Fibroblast of lung (primary cell): ENCODE data around the gene EVPL. TPM values are rescaled to one million over a fixed set of nuclear protein-coding genes. Genes with fewer than 3 reads are reported as not detected.

Experiments used
- DNase-seq, 2 donors: peaks; one replicate each; pipeline versions ENCODE4 v3.0.0 to v3.0.0-alpha.2; 2010; ENCODE audit warnings: low read depth in 2 of 2
- H2AFZ ChIP-seq: 2 replicates; pipeline ENCODE4 v1.5.1; 2012; ENCODE audit warnings: low read length, control low read depth, inconsistent platforms
- H3K27ac ChIP-seq: 2 replicates; pipeline ENCODE4 v1.5.1; 2011; ENCODE audit warnings: low read length, control low read depth; ENCODE audit not compliant: insufficient read depth
- H3K27me3 ChIP-seq: 2 replicates; pipeline ENCODE4 v1.5.1; 2011; ENCODE audit warnings: mild to moderate bottlenecking, low read length; ENCODE audit not compliant: control insufficient read depth, insufficient read depth
- H3K36me3 ChIP-seq: 2 replicates; pipeline ENCODE4 v1.5.1; 2011; ENCODE audit warnings: low read length; ENCODE audit not compliant: control insufficient read depth, insufficient read depth
- H3K4me1 ChIP-seq: 2 replicates; pipeline ENCODE4 v1.5.1; 2011; ENCODE audit warnings: low read length; ENCODE audit not compliant: control insufficient read depth, insufficient read depth; ENCODE audit errors: extremely low read depth
- H3K4me2 ChIP-seq: 2 replicates; pipeline ENCODE4 v1.5.1; 2011; ENCODE audit warnings: low read length, control low read depth; ENCODE audit not compliant: insufficient read depth; ENCODE audit errors: extremely low read depth
- H3K4me3 ChIP-seq, 4 experiments: fragments of 200-600 bp in 1 of 4; sonication (generic) in 1 of 4; replicated peaks in 1 of 4; 2 replicates each; pipeline ENCODE4 v1.5.1; 2011 to 2016; ENCODE audit warnings: low read length in 4 of 4, low read depth in 3 of 4, mild to moderate bottlenecking in 3 of 4, control low read depth in 2 of 4, inconsistent platforms in 1 of 4, mixed read lengths in 1 of 4; ENCODE audit not compliant: insufficient read depth in 1 of 4; ENCODE audit errors: control extremely low read depth in 1 of 4
- H3K79me2 ChIP-seq: 2 replicates; pipeline ENCODE4 v1.5.1; 2012; ENCODE audit warnings: mild to moderate bottlenecking, low read length, inconsistent platforms; ENCODE audit not compliant: control insufficient read depth, insufficient read depth
- H3K9ac ChIP-seq: 2 replicates; pipeline ENCODE4 v1.5.1; 2011; ENCODE audit warnings: mild to moderate bottlenecking, low read length, control low read depth; ENCODE audit not compliant: insufficient read depth
- H3K9me3 ChIP-seq: 2 replicates; pipeline ENCODE4 v1.5.1; 2012; ENCODE audit warnings: low read depth, low read length; ENCODE audit not compliant: control insufficient read depth, insufficient read depth
- H4K20me1 ChIP-seq: 2 replicates; pipeline ENCODE4 v1.5.1; 2011; ENCODE audit warnings: low read length; ENCODE audit not compliant: control insufficient read depth, insufficient read depth; ENCODE audit errors: extremely low read depth
- EZH2 ChIP-seq: IDR thresholded peaks from 2 replicates; pipeline ENCODE4 v1.5.1; 2012; ENCODE audit warnings: low read length, control low read depth, mild to moderate bottlenecking; ENCODE audit errors: missing control alignments
- polyA plus RNA-seq, 2 donors: library from polyadenylated mRNA; depleted of rRNA in 1 of 2; stranded (reverse) in 1 of 2; unstranded in 1 of 2; fragments of >200 nt; gene quantifications; 2 replicates each; pipeline ENCODE4 v1.2.1, GENCODE V29; 2011 to 2012; ENCODE audit warnings: missing spikeins in 1 of 2
- total RNA-seq: library from RNA; depleted of rRNA; stranded (reverse); fragments of >200 nt; gene quantifications from 2 replicates; pipeline ENCODE4 v1.2.1, GENCODE V29; 2014
- TF ChIP-seq, protein P1 (sequence below), 2 donors: IDR thresholded peaks in 1 of 2; conservative IDR thresholded peaks in 1 of 2; 1 replicate in 1 of 2; 2 replicates in 1 of 2; pipeline ENCODE4 v1.5.1; 2011 to 2012; ENCODE audit warnings: low read length in 2 of 2, control low read depth in 1 of 2, inconsistent platforms in 1 of 2, low read depth in 1 of 2, mild to moderate bottlenecking in 1 of 2

Gene EVPL
- total and polyA plus RNA-seq, 2 donors (not counting 1 experiment from before 2014, with no cell fraction given), result not detected

DNA sequence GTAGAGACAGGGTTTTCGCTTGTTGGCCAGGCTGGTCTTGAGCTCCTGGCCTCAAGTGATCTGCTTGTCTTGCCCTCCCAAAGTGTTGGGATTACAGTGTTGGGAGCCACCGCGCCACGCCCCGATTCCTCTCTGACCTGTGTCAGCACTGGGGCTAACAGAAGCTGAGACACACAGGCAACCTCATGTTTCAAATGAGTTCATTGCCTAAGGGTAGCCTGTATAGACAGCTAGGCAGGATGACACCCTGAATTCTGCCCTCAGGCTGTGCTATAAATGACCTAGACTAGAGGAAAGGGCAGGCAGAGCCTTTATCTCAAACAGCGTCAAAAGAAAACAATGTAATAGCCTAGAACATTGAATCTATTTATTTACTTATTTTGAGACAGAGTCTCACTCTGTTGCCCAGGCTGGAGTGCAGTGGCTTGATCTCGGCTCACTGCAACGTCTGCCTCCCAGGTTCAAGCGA lies 28.7 kb downstream of the EVPL start:
- no peaks in the 10 kb centered on the region for H3K4me1 ChIP-seq
- H3K4me2 ChIP-seq, result no peak overlapping the region
- H3K27ac ChIP-seq, result no peak overlapping the region
- no peaks in the 10 kb centered on the region for H3K79me2 ChIP-seq
- DNase-seq, result no peak
- no peaks in the 10 kb centered on the region for H4K20me1 ChIP-seq
- no peak for TF ChIP-seq EZH2
- TF ChIP-seq, protein P1, sequence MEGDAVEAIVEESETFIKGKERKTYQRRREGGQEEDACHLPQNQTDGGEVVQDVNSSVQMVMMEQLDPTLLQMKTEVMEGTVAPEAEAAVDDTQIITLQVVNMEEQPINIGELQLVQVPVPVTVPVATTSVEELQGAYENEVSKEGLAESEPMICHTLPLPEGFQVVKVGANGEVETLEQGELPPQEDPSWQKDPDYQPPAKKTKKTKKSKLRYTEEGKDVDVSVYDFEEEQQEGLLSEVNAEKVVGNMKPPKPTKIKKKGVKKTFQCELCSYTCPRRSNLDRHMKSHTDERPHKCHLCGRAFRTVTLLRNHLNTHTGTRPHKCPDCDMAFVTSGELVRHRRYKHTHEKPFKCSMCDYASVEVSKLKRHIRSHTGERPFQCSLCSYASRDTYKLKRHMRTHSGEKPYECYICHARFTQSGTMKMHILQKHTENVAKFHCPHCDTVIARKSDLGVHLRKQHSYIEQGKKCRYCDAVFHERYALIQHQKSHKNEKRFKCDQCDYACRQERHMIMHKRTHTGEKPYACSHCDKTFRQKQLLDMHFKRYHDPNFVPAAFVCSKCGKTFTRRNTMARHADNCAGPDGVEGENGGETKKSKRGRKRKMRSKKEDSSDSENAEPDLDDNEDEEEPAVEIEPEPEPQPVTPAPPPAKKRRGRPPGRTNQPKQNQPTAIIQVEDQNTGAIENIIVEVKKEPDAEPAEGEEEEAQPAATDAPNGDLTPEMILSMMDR (conservative IDR thresholded peaks at IDR 0.05 in 1 of 2, IDR thresholded peaks at IDR 0.05 in 1 of 2; ENCODE audit: low read depth in 1 of 2, low read length in 2 of 2), result no peak
- H3K27me3 ChIP-seq, result no peaks in the 10 kb centered on the region
- H3K4me3 ChIP-seq, result no peak overlapping the region
- no peak overlapping the region for H2AFZ ChIP-seq
- no peak overlapping the region for H3K9ac ChIP-seq
- H3K9me3 ChIP-seq, result no peaks in the 10 kb centered on the region
- H3K36me3 ChIP-seq, result no peaks in the 10 kb centered on the region

DNA sequence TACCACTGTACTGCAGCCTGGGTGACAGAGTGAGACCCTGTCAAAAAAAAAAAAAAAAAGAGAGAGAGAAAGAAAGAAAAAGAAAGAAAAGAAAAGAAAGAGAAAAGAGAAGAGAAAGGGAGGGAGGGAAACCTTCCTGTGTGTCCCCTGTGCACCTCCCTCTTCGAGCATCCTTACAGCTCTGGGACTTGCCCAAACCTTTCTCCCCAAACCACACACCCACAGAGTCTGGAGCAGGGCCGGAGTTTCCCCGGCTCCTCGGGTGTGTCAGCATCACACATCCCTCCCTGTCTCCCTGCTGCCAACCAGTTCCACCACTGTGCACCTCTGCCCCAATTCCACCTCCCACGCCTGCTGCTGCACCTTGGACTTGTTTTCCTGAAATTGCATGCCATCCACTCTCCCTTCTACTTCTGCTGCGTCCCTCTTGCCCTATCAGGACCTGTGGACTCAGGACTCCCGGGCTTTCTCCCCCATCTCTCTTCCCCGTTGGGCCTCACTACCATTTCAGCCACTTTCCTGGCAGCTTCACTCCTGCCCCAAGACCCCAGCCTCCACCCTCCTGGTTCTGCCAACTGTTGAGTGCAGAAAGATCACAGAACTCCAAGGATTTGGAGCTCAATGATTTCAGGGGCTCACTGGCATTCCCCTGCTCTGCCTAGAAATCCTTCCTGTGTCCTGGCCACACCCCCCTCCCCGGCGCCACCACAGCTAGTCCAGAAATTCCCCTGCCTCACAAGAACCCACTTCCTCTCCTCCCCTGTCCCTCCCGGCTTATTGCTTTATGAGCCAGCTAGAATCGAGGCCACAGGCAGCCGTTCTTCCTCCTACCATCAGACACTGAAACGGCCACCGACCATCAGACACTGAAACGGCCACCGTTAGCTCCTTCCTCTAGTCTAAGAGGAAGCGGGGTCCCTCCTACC lies 30.2 kb downstream of the EVPL start:
- Histone ChIP-seq H2AFZ (peak overlapping the region; percentile 51), H4K20me1 (no peaks in the 10 kb centered on the region), H3K4me3 (no peak overlapping the region), H3K4me1 (no peaks in the 10 kb centered on the region), H3K79me2 (no peaks in the 10 kb centered on the region), H3K9ac (no peak overlapping the region), H3K27ac (no peak overlapping the region), H3K4me2 (peak overlapping the region; percentile 64), H3K9me3 (no peaks in the 10 kb centered on the region), H3K36me3 (no peaks in the 10 kb centered on the region), H3K27me3 (no peaks in the 10 kb centered on the region)
- DNase-seq, result peak; percentile 23 to 74
- TF ChIP-seq EZH2, result no peak
- TF ChIP-seq, protein P1 (conservative IDR thresholded peaks at IDR 0.05 in 1 of 2, IDR thresholded peaks at IDR 0.05 in 1 of 2; ENCODE audit: low read depth in 1 of 2, low read length in 2 of 2), result no peak

DNA sequence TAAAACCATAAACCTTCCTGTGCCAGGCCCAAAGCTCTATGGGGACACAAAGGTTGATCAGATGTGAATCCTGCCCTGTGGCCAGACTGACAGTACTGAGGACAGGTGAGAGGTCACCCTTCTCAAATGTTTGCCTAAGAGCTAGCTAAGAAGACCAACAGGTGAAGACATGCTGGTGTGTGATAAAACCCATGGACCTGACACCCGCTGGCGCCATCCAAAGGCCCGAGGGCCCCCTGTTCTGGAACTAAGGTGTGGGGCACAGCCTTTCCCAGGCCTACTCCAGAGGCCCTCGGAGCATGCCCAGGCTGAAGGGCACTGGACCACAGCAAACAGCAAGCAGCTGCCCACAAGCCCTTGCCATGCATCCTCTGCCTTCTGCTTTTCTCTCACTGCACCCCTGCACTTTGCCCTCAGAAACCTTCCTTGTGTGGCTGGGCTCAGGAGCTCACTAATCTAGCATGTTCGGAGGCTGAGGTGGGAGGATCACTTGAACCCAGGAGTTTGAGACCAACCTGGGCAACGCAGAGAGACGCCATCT lies 31.7 kb downstream of the EVPL start:
- Histone ChIP-seq H3K4me3 (no peak overlapping the region), H3K27me3 (no peaks in the 10 kb centered on the region), H2AFZ (no peak overlapping the region), H3K4me1 (no peaks in the 10 kb centered on the region), H3K36me3 (no peaks in the 10 kb centered on the region), H4K20me1 (no peaks in the 10 kb centered on the region), H3K27ac (no peak overlapping the region), H3K4me2 (no peak overlapping the region), H3K79me2 (no peaks in the 10 kb centered on the region), H3K9me3 (no peaks in the 10 kb centered on the region), H3K9ac (no peak overlapping the region)
- TF ChIP-seq, protein P1 (conservative IDR thresholded peaks at IDR 0.05 in 1 of 2, IDR thresholded peaks at IDR 0.05 in 1 of 2; ENCODE audit: low read depth in 1 of 2, low read length in 2 of 2), result no peak
- no peak for TF ChIP-seq EZH2
- DNase-seq, result no peak
